MV-4-11 (cell line): ENCODE data around the gene CNOT6L.
"Not testable (repeated sequence)": the region's sequence is repeated elsewhere in the genome, so short reads cannot be mapped to it uniquely, and the experiment has no call there.

Source experiments
- DNase-seq: peaks from one replicate; lab custom pipeline; 2025; lab: John Stamatoyannopoulos, UW

CNOT6L gene

DNA sequence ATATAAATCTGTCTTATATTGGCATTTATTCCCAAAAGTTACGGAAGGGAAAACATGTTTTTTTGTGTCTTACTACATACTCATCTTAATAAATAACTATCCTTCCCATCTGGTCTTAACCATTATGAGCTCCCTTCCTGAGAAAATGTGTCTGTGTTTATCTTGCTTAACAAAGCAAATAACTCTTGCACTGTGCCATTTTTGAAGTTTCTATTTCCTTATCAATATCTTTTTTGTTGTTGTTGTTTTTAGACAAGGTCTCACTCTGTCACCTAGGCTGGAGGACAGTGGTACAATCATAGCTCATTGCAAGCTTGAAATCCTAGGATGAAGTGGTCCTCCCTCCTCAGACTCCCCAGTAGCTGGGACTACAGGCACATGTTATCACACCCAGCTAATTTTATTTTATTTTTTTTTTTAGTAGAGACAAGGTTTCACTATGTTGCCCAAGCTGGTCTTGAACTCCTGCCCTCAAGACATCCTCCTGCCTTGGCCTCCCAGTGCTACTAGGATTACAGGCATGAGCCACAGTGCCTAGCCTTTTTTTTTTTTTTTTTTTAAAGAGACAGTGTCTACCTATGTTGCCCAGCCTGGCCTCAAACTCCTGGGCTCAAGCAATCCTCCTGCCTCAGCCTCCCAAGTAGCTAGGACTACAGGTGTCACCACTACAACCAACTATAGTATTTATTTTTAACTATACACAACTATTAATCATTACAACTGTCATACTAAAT lies 36.9 kb downstream of the CNOT6L start:
- no peak for DNase-seq

DNA sequence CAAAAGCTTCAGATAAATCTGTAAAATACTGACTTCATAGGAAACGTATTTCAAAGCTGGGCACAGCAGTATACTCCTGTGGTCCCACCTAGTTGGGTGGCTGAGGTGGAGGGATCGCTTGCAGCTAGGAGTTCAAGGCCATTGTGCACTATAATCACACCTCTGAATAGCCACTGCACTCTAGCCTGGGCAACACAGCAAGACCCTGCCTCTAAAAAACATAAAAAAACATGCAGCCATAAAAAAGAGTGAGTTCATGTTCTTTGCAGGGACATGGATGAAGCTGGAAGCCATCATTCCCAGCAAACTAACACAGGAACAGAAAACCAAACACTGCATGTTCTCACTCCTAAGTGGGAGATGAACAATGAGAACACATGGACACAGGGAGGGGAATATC lies 38.4 kb downstream of the CNOT6L start:
- DNase-seq: not testable (repeated sequence)

DNA sequence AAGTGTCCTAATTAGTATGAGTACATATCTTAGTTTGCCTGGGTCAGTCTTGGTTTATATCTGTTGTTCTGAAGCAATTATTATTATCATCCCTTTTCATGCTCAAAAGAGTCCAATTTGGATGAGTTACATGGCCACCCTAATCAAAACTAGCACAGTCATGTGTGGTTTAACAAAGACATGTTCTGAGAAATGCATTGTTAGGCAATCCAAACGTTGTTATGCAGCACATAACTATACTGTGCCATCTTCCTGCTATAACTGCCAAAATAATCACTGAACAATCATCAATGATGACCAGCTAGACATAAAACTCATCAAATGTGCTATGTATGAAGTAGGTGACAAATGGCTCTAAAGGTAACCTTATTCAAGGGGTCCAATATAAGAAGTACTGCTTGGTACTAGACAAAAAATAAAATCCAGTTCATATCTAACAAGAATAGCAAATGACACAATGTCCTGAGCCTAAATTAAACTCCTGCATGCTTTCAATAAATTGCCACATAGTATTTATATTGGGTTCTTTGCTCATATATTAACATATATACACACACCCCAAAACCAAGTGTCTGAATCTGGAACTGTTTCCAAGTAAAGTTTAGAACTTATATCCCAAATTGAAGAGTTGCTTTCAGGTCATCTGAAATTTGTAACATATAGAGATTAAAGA lies 41.9 kb downstream of the CNOT6L start:
- DNase-seq: peak; percentile 62

DNA sequence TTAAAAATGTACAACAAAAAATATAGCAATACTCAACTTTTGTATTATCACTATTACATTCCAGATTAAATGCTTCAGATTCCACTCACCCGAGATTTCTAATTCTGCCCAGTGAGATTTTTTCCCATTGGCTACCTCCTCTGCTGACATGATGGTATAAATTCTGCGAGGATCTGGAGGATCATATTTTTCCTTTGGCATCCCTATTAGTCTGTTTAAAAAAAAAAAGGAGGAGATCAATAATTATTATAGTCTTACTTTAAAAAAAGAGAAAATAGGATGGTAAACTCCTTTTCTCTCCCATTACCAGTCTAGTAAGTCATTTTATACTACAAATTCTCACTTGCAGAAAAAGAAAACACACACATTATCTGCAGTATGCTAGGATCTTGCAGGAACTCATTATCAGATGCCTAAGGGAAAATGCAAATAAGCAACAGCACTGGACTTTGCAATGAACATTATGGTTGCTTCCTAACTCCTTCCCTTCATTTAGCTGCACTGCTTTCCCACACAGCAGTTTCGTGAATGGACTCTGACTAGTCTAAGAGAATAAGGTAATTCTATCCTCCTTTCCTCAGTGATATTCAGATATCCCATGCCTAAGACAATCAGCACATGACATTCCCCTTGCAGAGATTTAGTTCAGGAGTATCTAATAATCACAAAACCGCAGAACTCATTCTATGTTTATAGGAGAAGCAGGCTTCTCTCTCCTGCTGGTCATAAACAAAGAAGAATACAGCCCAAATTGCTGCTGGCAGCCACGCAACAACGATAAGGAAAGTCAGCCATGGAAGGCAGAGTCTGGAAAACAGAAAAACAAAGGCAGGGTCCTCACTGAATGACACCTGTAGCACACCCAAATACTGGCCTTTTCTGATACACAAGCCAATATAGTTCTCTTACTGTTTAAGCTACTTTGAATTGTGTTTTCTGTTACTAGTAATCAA lies 42.7 kb downstream of the CNOT6L start:
- DNase-seq: no peak

DNA sequence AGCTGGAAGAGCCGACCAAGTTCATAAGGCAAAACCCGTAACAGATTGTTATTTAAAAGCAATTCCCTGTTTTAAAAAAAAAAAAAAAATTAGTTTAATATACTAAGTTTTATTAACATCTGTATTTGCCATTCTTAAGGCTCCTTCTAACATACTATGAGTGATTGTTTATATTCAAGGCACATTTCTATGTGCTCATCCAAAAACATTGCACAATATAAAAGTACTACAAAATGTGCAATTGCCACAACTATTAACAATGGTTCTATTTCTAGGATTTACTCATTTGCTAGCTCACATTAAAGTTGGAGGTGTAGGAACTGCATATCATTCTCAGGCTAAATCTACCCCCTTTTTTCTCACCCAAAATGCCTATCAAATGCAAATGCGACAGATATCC lies 46.1 kb downstream of the CNOT6L start:
- DNase-seq: no peak

DNA sequence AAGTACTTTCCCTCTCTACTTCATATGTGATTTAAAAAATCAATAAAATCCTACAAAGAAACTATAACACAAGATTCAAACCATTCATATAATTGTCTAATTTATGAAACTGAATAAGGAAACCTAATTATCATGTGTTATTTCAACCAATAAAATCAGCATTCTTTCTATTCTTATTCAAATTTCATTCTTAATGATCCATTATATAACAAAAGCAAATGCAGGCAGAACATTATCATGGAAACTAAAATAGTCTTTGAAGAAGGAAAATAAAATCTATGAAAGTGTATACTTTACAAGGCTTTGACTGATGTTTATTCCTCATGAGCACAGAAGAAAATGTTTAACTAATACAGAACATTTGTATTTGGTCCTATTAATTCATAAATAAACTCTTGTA lies 47.6 kb downstream of the CNOT6L start:
- no peak for DNase-seq

DNA sequence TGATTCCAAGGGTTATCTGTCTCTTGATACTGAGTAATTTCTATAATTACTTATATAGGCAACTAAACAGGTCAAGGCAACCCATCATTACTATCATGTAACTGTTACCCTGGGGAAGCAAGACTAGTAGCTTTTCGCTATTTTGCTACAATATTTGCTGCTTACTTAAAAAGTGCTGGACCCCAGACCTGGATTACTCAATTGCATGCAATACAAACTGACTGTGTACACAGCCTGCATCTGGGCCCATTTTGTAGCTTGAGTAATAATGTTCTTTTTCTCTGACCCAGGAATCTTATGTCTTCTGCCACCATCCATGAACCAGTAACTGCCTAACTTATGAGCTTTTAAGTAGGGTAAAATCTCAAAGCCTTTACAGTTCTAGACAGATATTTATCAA lies 53.4 kb downstream of the CNOT6L start:
- DNase-seq: no peak

DNA sequence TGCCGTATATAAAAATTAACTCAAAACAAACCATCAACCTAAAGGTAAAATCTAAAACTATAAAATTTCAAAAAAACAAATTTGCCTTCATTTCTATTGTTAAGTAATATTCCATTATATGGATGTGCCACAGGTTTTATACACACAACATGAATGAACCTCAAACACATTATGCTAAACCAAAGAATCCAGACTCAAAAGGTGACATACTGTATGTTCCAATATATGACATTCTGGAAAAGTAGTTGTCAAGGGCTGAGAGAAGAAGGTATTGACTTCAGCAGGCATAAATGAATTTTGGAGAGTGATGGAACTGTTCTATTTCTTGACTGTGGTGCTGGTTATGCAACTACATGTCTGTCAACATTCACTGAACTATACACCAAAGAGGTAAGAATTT lies 56.6 kb downstream of the CNOT6L start:
- no peak for DNase-seq

DNA sequence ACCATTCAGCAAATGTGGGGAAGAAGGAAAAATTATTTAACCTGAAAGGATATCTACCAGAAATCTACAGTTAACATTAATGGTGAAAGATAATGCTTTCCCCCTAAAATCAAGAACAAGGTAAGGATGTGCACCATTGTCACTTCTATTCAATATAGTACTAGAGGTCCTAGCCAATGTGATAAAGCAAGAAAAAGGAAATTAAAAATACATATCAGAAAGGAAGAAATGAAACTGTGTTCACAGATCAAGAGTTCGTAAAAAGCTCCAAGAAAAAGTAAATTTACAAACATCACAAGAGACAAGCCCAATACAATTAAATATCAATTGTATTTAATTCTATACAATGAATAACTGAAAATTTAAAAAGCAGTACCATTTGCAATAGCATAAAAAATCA lies 57.6 kb downstream of the CNOT6L start:
- DNase-seq: no peak

DNA sequence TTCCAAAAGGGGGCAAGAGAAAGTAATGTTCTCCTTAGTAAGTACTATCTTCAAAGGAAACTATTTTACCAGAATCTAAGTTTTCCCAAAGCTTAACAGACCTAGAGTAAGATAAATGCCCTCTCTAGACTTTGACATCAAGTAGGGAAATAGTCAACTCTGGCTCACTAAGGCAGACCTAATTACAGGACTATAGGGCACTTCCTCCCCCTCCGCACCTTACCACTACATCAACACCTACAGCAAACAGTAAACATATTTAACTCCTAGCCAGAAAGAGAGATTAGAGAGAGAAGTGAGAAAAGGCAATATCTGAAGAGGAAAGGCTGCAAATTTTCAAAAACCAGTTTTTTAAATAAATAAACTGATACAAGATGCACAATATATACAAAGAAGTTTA lies 60.4 kb downstream of the CNOT6L start:
- no peak for DNase-seq

DNA sequence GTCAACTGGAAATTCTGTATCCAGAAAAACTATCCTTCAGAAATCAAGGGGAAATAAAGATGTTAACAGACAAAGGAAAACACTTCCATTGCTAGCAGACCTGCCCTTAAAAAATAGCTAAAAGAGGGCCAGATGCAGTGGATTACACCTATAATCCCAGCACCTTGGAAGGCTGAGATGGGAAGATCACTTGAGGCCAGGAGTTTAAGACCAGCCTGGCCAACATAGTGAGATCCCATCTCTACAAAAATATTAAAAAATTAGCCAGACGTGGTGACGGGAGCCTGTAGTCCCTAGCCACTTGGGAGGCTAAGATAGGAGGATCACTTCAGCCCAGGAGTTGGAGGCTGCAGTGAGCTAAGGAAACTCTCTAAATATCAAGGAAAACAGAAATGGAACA lies 67.4 kb downstream of the CNOT6L start:
- DNase-seq: no peak

DNA sequence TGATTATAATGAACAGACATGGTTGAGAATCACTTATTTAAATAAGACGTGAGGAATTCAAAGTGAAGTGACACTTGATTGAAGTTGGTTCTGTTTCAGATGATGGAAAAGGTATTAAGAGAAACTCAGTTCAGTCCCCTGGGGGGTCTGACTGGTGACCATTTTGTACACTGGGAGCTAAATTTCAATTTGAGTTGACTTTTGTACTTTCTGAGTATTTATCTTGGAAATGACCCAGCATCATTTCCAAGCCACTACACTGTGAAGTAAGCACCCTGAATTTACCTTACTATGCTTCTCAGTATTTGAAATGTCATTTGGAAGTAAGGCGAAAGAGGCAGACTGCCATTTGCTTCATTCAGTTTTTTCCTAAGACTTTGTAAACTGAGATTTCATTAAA lies 73.4 kb downstream of the CNOT6L start:
- no peak for DNase-seq

DNA sequence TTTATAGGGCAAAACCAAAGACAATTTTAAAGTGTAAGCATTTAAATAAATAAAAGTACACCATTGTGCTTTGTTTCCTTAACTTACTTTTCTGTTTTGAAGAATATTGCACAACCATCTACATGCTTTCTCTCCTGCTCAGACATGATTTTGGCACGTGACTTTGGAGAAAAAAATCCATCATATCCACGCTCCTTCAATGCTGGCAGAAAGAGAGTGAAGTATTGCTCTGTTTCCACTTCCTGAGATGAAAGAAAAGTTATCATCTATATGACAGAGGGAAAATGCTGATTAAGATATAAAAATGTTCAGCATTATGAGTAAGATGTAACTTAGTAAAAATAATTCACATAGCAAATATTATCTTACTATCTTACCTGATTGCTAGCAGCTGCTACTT lies 77.1 kb downstream of the CNOT6L start:
- no peak for DNase-seq

DNA sequence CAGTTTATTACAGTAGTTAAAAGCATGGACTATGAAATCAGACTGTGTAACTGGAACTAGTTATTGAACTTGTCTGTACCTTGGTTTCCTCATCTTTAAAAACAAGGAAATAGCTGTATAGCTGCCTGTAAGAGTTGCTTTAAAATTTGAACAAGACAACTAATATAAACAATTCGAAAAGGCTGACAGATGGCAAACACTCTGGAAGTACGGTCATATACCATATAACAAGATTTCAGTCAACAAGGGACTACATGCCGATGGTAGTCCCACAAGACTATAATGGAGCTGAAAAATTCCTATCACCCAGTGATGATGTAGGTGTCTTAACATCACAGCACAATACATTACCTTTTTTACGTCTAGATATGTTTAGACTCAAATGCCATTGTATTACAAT lies 78.7 kb downstream of the CNOT6L start:
- no peak for DNase-seq

DNA sequence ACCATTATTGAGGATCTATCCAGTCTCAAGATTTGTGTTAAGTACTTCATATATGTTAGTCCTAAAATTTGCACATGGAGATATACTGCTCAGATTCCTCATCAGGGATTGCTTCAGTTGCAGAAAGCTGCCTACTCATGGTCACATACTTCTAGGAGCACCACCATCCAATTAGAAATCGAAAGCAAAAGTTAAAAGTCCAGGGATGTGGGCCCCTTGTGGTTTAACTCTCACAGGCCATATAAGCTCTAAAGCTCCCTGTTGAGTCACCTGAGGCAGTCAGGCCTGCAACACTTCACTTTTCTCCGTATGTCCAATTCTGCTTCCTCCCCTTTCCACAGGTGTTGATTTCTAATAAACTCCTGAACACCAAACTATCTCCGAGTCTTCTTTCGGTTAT lies 84.2 kb downstream of the CNOT6L start:
- DNase-seq: peak; percentile 86

DNA sequence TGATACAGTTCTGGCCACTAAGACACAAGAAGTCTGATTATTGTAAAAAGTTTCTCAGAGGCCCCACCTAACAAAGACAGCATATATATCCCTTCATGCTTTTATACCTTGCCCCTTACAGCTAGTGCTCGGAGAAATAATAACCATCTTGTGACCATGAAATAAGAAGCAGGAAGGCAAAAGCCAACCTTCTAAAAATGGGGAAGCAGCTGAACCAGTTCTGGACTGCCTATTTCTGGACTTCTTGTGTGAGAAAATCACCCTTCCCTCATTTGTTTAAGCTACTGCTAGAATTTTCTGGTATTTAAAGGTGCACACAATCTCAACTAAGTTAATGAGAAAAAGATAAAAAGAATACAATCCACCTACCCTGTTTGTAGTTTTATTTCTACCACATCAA lies 87.5 kb downstream of the CNOT6L start:
- DNase-seq: peak; percentile 54

DNA sequence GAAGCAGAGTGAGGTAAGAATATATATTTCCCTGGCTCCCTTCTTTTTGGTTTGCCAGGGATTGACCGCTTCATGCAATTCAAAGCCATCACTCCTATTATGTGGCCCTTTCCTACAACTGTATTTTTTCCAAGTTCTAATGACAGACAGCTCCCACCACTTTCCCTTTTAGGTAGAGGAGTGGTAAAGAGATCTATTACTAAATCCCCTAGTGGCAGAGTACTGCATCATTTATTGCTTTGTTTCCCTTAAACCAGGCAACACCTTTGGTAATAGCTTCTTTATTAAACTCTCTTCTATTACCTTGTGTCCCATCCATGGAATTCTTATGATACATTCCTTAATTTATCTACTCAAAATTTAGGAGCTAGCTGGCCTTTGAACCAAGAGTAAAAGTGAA lies 90.7 kb downstream of the CNOT6L start:
- DNase-seq: no peak

DNA sequence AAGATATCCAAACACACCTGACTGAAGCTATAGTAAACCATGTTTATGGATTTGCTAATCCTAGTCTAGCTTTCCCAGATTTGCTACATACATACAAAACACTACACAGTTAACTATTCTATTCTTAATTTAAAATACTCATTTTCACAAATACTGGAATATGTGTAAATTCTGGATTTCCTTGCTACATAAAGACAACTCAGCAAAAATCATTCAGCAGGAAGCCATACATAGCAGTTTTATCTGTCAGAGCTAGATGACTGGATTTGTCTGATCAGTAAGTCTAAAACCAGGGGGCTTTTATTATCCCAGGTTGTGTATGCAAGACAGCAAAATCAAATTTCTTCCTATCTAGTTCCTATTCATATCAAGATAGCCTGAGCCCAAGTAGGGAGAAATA lies 98.1 kb downstream of the CNOT6L start:
- no peak for DNase-seq

DNA sequence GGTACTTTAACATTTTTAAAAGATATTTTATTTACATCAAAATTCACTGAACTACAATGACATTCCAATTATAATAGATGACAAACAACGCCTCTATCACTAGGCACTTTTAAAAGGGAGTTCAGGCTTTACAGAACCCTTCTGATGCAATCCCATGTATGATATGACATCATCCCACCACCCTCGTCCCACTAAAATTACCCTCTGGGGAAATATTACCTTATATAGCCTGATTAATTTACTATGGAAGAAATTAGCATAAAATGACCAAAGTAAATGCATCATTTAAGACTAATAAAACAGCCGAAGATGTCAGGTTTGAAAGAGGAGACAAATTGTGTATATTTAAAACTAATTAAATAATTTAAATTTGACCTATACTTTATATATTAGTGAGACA lies 100.7 kb downstream of the CNOT6L start:
- not testable (repeated sequence) for DNase-seq

DNA sequence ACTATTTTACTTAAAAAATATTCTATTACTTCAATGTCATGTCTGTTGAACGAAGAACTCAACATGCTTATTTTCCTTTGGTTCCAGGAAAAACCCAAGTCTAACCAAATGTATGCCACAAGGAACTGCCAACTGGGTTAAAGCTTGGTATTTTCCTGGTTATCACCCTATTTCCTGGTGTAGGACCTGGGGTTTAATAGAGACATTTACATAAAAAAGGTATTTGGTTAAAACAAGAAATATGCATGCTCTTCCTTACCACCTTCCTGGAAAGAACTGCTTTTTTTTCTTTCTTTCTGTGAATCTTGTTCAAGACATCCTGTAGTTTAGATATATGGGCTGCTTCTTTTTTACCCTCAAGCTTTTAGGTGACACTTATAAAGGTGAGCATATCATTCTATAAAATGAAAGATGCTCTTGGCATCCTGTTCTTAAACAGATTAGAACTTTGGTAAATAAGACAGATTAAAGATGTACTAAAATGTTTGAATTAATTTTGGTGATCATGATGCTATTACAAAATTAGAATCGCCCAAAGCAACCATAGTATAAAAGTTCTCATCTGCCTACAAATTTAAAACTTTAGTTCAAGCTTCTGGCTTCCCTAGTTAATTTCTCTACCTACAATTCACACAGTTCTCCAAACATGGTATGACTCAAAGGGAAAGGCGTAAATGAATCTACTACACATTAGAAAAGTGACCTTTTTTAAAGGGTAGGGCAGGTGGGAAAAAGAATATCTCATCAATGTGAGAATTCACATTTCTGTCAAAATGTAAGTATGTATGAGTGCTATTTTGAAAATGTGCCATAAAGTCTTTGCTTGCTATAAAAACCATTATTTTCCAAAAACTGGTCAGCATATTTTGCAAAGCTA lies 103.5 kb downstream of the CNOT6L start:
- no peak for DNase-seq

DNA sequence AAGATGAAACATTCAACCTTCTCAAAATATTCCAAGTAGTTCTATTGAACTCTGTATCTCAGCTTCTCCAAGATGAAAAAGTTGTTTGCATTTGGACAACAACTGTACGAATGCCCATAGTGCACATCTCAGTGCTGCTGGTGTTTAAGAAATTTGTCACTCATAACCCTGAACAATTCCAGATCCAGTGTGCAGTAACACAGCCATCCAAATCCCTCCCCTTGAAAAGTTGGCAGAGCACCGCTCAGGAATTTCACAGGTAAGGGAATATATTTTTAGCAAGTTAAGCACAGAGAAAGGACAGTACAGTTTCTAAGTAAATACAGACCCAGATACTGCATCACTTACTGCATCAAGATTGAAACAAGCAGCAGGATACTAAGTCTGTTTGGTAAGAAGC lies 104.7 kb downstream of the CNOT6L start:
- no peak for DNase-seq

DNA sequence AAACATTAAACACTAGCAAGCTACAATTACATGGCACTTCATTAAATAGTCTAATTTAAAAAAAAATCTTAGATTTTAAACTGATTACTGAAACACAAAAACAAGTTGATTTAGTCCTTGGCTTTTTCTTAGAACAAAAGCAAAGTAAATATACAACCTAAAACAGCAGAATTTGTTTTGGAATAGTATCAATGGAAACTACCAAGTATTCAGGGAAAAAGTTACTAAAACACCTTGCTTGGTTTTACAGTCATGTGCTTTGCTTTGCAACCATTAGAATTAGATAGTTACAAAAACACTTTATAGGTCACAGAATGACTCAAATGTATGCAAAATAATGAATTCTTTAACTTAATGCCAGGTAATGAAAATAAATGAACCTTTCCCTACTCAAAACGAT lies 105.3 kb downstream of the CNOT6L start:
- DNase-seq: no peak
